Esophagus squamous epithelium (tissue), 4 donors: ENCODE measurements around the gene JAZF1.

ENCODE experiments used
- CTCF ChIP-seq, 6 experiments: fragments of 450-650 bp in 4 of 6; fragments of 200-600 bp in 2 of 6; sonication (generic) in 2 of 6; IDR thresholded peaks; one replicate each; pipeline ENCODE4 v1.5.1; 2016 to 2019; ENCODE audit warnings: antibody characterized with exemption in 6 of 6, mild to moderate bottlenecking in 4 of 6, moderate library complexity in 4 of 6
- POLR2A ChIP-seq, 4 donors: fragments of 450-650 bp; IDR thresholded peaks; one replicate each; pipeline ENCODE4 v1.6.1; 2017; ENCODE audit warnings: antibody characterized with exemption in 4 of 4, mild to moderate bottlenecking in 4 of 4, moderate library complexity in 3 of 4

- no peak for TF ChIP-seq POLR2A (IDR thresholded peaks at IDR 0.05)
- no peak for TF ChIP-seq CTCF (IDR thresholded peaks at IDR 0.05)
These were observed 27.0 kb upstream of the JAZF1 start for GRCh38 chr7:28207486-28208158.
